ENCODE results near the gene SESN1.

Gene SESN1

GRCh38 chr6:108951351-108951953 lies 143.2 kb downstream of the SESN1 start:
- POLR2A ChIA-PET, result no interaction called here
- CTCF ChIA-PET, result interaction anchor here (0.5 kb wide), 1 partner anchor 422 kb away, joined by 3 read pairs; no protein-coding TSS in a partner anchor
- no peak for DNase-seq (ENCODE audit: low read depth, low spot score)
- H3K4me3 ChIP-seq (ENCODE audit: low read depth, low read length), result no peak overlapping the region
- TF ChIP-seq, protein P1, sequence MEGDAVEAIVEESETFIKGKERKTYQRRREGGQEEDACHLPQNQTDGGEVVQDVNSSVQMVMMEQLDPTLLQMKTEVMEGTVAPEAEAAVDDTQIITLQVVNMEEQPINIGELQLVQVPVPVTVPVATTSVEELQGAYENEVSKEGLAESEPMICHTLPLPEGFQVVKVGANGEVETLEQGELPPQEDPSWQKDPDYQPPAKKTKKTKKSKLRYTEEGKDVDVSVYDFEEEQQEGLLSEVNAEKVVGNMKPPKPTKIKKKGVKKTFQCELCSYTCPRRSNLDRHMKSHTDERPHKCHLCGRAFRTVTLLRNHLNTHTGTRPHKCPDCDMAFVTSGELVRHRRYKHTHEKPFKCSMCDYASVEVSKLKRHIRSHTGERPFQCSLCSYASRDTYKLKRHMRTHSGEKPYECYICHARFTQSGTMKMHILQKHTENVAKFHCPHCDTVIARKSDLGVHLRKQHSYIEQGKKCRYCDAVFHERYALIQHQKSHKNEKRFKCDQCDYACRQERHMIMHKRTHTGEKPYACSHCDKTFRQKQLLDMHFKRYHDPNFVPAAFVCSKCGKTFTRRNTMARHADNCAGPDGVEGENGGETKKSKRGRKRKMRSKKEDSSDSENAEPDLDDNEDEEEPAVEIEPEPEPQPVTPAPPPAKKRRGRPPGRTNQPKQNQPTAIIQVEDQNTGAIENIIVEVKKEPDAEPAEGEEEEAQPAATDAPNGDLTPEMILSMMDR (IDR thresholded peaks at IDR 0.05; ENCODE audit: insufficient read depth, low read length, missing control alignments), result no peak

DNA sequence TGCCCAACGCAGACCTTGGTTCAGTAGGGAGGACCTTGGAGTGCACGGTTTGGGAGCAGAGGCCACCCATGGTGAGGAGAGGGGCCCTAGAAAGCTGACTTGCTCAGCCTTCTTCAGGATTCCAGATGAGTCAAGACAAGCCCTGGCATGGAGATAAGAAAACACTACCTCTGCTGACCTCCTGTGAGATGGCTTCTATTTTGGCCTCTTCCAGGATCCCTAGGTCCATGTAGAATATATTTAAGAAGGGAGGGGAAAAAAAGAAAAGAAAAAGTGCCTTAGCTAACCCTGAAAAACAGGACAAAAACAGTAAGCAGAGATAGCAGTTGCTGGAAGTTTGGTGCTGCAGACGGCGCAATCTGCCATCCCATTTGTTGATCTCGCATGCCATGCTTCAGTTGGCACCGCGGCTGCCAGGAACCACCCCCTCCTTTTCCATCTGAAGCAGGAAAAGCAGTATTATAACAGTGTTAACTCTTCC lies 146.4 kb downstream of the SESN1 start:
- H3K4me3 ChIP-seq (ENCODE audit: low read depth, low read length), result no peak overlapping the region
- POLR2A ChIA-PET, result no interaction called here
- TF ChIP-seq, protein P1 (IDR thresholded peaks at IDR 0.05; ENCODE audit: insufficient read depth, low read length, missing control alignments), result no peak
- CTCF ChIA-PET, result interaction anchor here (1.0 to 2.0 kb wide), 3 partner anchors 20 to 406 kb away, joined by 3 to 5 read pairs (median 4); no protein-coding TSS in a partner anchor
- no peak for DNase-seq (ENCODE audit: low read depth, low spot score)

DNA sequence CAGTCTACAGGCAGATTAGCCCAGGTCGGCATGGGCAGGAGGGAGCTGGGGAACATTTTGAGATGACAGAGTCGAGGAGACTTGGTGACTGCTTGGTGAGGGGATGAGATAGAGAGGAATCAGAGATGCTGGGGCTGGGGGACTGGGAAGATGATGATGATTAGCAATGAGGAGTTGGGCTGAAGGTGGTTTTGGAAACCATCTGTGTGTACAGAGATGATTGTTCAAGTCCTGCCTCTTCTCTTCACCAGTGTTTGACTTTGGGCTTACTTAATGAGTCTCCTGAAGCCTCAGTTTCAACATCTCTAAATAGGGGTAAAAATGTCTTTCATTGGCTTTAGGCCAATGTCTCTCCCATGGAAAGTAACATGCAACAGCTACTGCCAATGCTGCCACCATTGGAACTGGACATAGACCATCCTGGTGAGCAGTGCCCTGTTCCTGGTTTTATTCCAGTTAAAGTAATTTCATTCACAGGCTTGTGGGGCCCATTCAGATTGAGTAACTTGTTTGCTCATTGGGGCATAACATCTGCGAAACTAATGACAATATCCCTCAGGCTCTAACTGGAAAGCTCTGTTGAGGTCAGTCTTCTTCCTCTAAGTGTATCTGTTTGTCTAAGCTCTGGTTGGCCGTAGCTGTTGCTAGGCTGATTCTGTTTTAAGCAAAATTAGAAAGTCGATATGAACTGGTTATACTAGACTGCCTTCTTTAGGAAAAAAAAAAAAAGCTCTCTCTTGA lies 147.4 kb downstream of the SESN1 start:
- ChIA-PET POLR2A (no interaction called here), CTCF (interaction anchor here (1.0 to 2.0 kb wide), 4 partner anchors 10 to 405 kb away, joined by 3 to 5 read pairs (median 4); no protein-coding TSS in a partner anchor)
- no peak overlapping the region for H3K4me3 ChIP-seq (ENCODE audit: low read depth, low read length)
- DNase-seq (ENCODE audit: low read depth, low spot score), result peak; percentile 24
- TF ChIP-seq, protein P1 (IDR thresholded peaks at IDR 0.05; ENCODE audit: insufficient read depth, low read length, missing control alignments), result no peak

DNA sequence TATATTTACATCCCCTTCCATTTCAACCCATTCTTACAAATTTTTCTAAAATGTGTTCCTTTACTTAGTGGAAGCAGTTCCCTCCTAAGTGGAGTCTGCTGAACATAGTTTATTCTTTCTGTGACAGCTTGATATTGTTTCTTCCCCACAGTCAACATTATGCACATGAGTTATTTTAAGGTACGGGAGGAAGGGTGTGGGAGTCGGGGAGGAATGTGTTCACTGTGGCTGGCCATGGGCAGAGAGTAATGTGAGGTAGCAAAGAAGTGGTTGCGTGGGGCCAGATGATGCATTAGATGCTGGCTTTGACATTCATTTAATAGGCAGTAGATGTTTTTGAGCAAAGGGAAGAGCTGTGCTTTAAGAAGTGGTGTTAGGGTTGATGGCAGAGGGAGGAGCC lies 148.0 kb downstream of the SESN1 start:
- DNase-seq (ENCODE audit: low read depth, low spot score), result no peak
- TF ChIP-seq, protein P1 (IDR thresholded peaks at IDR 0.05; ENCODE audit: insufficient read depth, low read length, missing control alignments), result no peak
- POLR2A ChIA-PET, result no interaction called here
- H3K4me3 ChIP-seq (ENCODE audit: low read depth, low read length), result no peak overlapping the region
- CTCF ChIA-PET, result interaction anchor here (1.4 to 2.0 kb wide), 2 partner anchors 11 to 405 kb away, joined by 4 to 5 read pairs; no protein-coding TSS in a partner anchor

GRCh38 chr6:108945681-108946159 lies 148.9 kb downstream of the SESN1 start:
- ChIA-PET POLR2A (no interaction called here), CTCF (interaction anchor here (0.8 to 1.2 kb wide), 2 partner anchors 23 to 404 kb away, joined by 3 read pairs; no protein-coding TSS in a partner anchor)
- no peak for DNase-seq (ENCODE audit: low read depth, low spot score)
- TF ChIP-seq, protein P1 (IDR thresholded peaks at IDR 0.05; ENCODE audit: insufficient read depth, low read length, missing control alignments), result no peak
- H3K4me3 ChIP-seq (ENCODE audit: low read depth, low read length), result no peak overlapping the region
